Activated T-cell treated with anti-CD3 and anti-CD28 coated beads, Interleukin-2, amount 50 U/mL, for 72 hours (primary cell): ENCODE data around the gene ITGAX. TPM values are rescaled to one million over a fixed set of nuclear protein-coding genes. Genes with fewer than 3 reads are reported as not detected.
A peak's percentile ranks its signal among the peaks of the same experiment; 100 is the strongest.
"Not testable (repeated sequence)": the region's sequence is repeated elsewhere in the genome, so short reads cannot be mapped to it uniquely, and the experiment has no call there.

Source experiments
- ATAC-seq, 2 donors: fragments of 150-1000 bp; cut with Tn5 transposase; replicated peaks in 1 of 2; 2 replicates each; pipeline ENCODE4 v1.10.0; 2021; ENCODE audit warnings: moderate library complexity in 2 of 2, mild to moderate bottlenecking in 1 of 2
- DNase-seq, 2 donors: peaks; one replicate each; pipeline ENCODE4 v3.0.0; 2021 to 2022; ENCODE audit warnings: mixed read lengths in 1 of 2
- H3K27ac Mint-ChIP-seq: one replicate; pipeline ENCODE4 v1.8.0; 2022; ENCODE audit warnings: mild to moderate bottlenecking, moderate library complexity, mixed read lengths
- H3K27me3 Mint-ChIP-seq: one replicate; pipeline ENCODE4 v1.8.0; 2022; ENCODE audit warnings: low read depth, mixed read lengths
- H3K36me3 Mint-ChIP-seq, 2 donors: one replicate each; pipeline ENCODE4 v1.8.0; 2022; ENCODE audit warnings: mixed read lengths in 2 of 2, mild to moderate bottlenecking in 1 of 2; ENCODE audit not compliant: insufficient read depth in 2 of 2
- H3K4me1 Mint-ChIP-seq: one replicate; pipeline ENCODE4 v1.8.0; 2022; ENCODE audit warnings: low read depth, mixed read lengths
- H3K4me3 Mint-ChIP-seq, 2 donors: one replicate each; pipeline ENCODE4 v1.8.0; 2022; ENCODE audit warnings: mild to moderate bottlenecking in 2 of 2, mixed read lengths in 2 of 2, moderate library complexity in 2 of 2
- H3K9me3 Mint-ChIP-seq, 2 donors: one replicate each; pipeline ENCODE4 v1.8.0; 2022; ENCODE audit warnings: mixed read lengths in 2 of 2
- total RNA-seq, 2 donors: library from RNA; stranded (reverse); gene quantifications; one replicate each; pipeline ENCODE4 v1.2.3, GENCODE V29; 2022

Gene ITGAX
- total RNA-seq, 2 donors from 2014 or later: 79.3 to 146 TPM

- no peak for DNase-seq
- Mint-ChIP-seq H3K4me3 (no peak overlapping the region), H3K4me1 (no peaks in the 10 kb centered on the region), H3K27me3 (peaks cover 22% of the 10 kb centered on the region), H3K27ac (no peak overlapping the region), H3K9me3 (no peaks in the 10 kb centered on the region), H3K36me3 (no peaks in the 10 kb centered on the region)
- no peak for ATAC-seq
Observed at GRCh38 chr16:31411024-31411844, 56.3 kb downstream of the ITGAX start.

GRCh38 chr16:31412750-31413149 is 57.8 kb downstream of the ITGAX start:
- H3K27ac Mint-ChIP-seq: no peak overlapping the region
- peaks cover 28% of the 10 kb centered on the region for H3K27me3 Mint-ChIP-seq
- H3K36me3 Mint-ChIP-seq: no peaks in the 10 kb centered on the region
- ATAC-seq (no peak), DNase-seq (no peak)
- H3K4me3 Mint-ChIP-seq: no peak overlapping the region
- H3K4me1 Mint-ChIP-seq: no peaks in the 10 kb centered on the region
- no peaks in the 10 kb centered on the region for H3K9me3 Mint-ChIP-seq

GRCh38 chr16:31413381-31413780 is 58.4 kb downstream of the ITGAX start:
- no peaks in the 10 kb centered on the region for H3K9me3 Mint-ChIP-seq
- no peaks in the 10 kb centered on the region for H3K4me1 Mint-ChIP-seq
- peaks cover 34% of the 10 kb centered on the region for H3K27me3 Mint-ChIP-seq
- no peak overlapping the region for H3K4me3 Mint-ChIP-seq
- H3K36me3 Mint-ChIP-seq: peaks cover 0 to 2% of the 10 kb centered on the region in 2 donors
- H3K27ac Mint-ChIP-seq: no peak overlapping the region
- ATAC-seq (no peak), DNase-seq (no peak)

GRCh38 chr16:31413943-31414342 is 59.0 kb downstream of the ITGAX start:
- Mint-ChIP-seq H3K4me1 (no peaks in the 10 kb centered on the region), H3K27me3 (peaks cover 37% of the 10 kb centered on the region), H3K36me3 (peaks cover 0 to 2% of the 10 kb centered on the region in 2 donors), H3K4me3 (no peak overlapping the region), H3K27ac (no peak overlapping the region), H3K9me3 (no peaks in the 10 kb centered on the region)
- no peak for ATAC-seq
- no peak for DNase-seq

- Mint-ChIP-seq H3K4me1 (peaks cover 4% of the 10 kb centered on the region), H3K36me3 (peaks cover 0 to 2% of the 10 kb centered on the region in 2 donors), H3K27ac (no peak overlapping the region), H3K9me3 (no peaks in the 10 kb centered on the region), H3K27me3 (peaks cover 37% of the 10 kb centered on the region), H3K4me3 (no peak overlapping the region)
- DNase-seq (no peak), ATAC-seq (peak; percentile 31 to 63)
Observed at GRCh38 chr16:31414706-31415105, 59.7 kb downstream of the ITGAX start.

GRCh38 chr16:31416371-31416770 is 61.4 kb downstream of the ITGAX start:
- H3K4me3 Mint-ChIP-seq: no peak overlapping the region
- no peak for DNase-seq
- H3K27me3 Mint-ChIP-seq: peaks cover 37% of the 10 kb centered on the region
- no peaks in the 10 kb centered on the region for H3K9me3 Mint-ChIP-seq
- no peak for ATAC-seq
- no peak overlapping the region for H3K27ac Mint-ChIP-seq
- H3K36me3 Mint-ChIP-seq: peaks cover 0 to 2% of the 10 kb centered on the region in 2 donors
- peaks cover 21% of the 10 kb centered on the region for H3K4me1 Mint-ChIP-seq

GRCh38 chr16:31417036-31417435 is 62.1 kb downstream of the ITGAX start:
- H3K27me3 Mint-ChIP-seq: peaks cover 37% of the 10 kb centered on the region
- H3K9me3 Mint-ChIP-seq: not testable (repeated sequence)

GRCh38 chr16:31417916-31418315 is 62.9 kb downstream of the ITGAX start:
- Mint-ChIP-seq H3K27me3 (peaks cover 40% of the 10 kb centered on the region), H3K27ac (no peak overlapping the region), H3K36me3 (peaks cover 0 to 2% of the 10 kb centered on the region in 2 donors), H3K9me3 (no peaks in the 10 kb centered on the region), H3K4me1 (peaks cover 36% of the 10 kb centered on the region), H3K4me3 (no peak overlapping the region)
- DNase-seq: no peak
- ATAC-seq: no peak

More at GRCh38 chr16:31417036-31417435, 62.1 kb downstream of the ITGAX start:
- ATAC-seq, H3K36me3 Mint-ChIP-seq, H3K4me3 Mint-ChIP-seq, H3K27ac Mint-ChIP-seq, DNase-seq: not testable (repeated sequence)
- H3K4me1 Mint-ChIP-seq: peaks cover 28% of the 10 kb centered on the region

- Mint-ChIP-seq H3K27ac (no peak overlapping the region), H3K4me3 (peak overlapping the region; percentile 54 to 58), H3K4me1 (peaks cover 46% of the 10 kb centered on the region), H3K27me3 (peaks cover 44% of the 10 kb centered on the region), H3K36me3 (peaks cover 0 to 2% of the 10 kb centered on the region in 2 donors), H3K9me3 (no peaks in the 10 kb centered on the region)
- DNase-seq: peak; percentile 14 to 31
- peak; percentile 17 to 28 for ATAC-seq
Observed at GRCh38 chr16:31420037-31420436, 65.1 kb downstream of the ITGAX start.

GRCh38 chr16:31421587-31421986 is 66.6 kb downstream of the ITGAX start:
- H3K36me3 Mint-ChIP-seq: peaks cover 0 to 4% of the 10 kb centered on the region in 2 donors
- no peaks in the 10 kb centered on the region for H3K9me3 Mint-ChIP-seq
- H3K4me3 Mint-ChIP-seq: peak overlapping the region; percentile 63 to 69
- DNase-seq (peak; percentile 83 to 87), ATAC-seq (peak; percentile 99)
- H3K27ac Mint-ChIP-seq: no peak overlapping the region
- peaks cover 45% of the 10 kb centered on the region for H3K27me3 Mint-ChIP-seq
- peaks cover 50% of the 10 kb centered on the region for H3K4me1 Mint-ChIP-seq

GRCh38 chr16:31423241-31423640 is 68.3 kb downstream of the ITGAX start:
- no peak for DNase-seq
- no peaks in the 10 kb centered on the region for H3K9me3 Mint-ChIP-seq
- peaks cover 56% of the 10 kb centered on the region for H3K4me1 Mint-ChIP-seq
- H3K27me3 Mint-ChIP-seq: peaks cover 38% of the 10 kb centered on the region
- H3K4me3 Mint-ChIP-seq: no peak overlapping the region
- peaks cover 0 to 2% of the 10 kb centered on the region in 2 donors for H3K36me3 Mint-ChIP-seq
- no peak for ATAC-seq
- no peak overlapping the region for H3K27ac Mint-ChIP-seq

- no peak overlapping the region for H3K4me3 Mint-ChIP-seq
- peaks cover 34% of the 10 kb centered on the region for H3K27me3 Mint-ChIP-seq
- H3K9me3 Mint-ChIP-seq: no peaks in the 10 kb centered on the region
- H3K4me1 Mint-ChIP-seq: peaks cover 56% of the 10 kb centered on the region
- DNase-seq (no peak), ATAC-seq (no peak)
- no peak overlapping the region for H3K27ac Mint-ChIP-seq
- peaks cover 0 to 2% of the 10 kb centered on the region in 2 donors for H3K36me3 Mint-ChIP-seq
Observed at GRCh38 chr16:31423801-31424200, 68.8 kb downstream of the ITGAX start.

GRCh38 chr16:31427441-31428278 is 72.7 kb downstream of the ITGAX start:
- Mint-ChIP-seq H3K4me3 (peak overlapping the region; percentile 59 to 61), H3K36me3 (peaks cover 0 to 2% of the 10 kb centered on the region in 2 donors), H3K9me3 (no peaks in the 10 kb centered on the region), H3K27me3 (peaks cover 29% of the 10 kb centered on the region), H3K27ac (peak overlapping the region; percentile 36), H3K4me1 (peaks cover 32% of the 10 kb centered on the region)
- ATAC-seq (peak; percentile 63), DNase-seq (peak; percentile 67 to 77)
